ENCODE measurements around the gene IDUA.
"Not testable (repeated sequence)": the region's sequence is repeated elsewhere in the genome, so short reads cannot be mapped to it uniquely, and the experiment has no call there.

Gene IDUA

DNA sequence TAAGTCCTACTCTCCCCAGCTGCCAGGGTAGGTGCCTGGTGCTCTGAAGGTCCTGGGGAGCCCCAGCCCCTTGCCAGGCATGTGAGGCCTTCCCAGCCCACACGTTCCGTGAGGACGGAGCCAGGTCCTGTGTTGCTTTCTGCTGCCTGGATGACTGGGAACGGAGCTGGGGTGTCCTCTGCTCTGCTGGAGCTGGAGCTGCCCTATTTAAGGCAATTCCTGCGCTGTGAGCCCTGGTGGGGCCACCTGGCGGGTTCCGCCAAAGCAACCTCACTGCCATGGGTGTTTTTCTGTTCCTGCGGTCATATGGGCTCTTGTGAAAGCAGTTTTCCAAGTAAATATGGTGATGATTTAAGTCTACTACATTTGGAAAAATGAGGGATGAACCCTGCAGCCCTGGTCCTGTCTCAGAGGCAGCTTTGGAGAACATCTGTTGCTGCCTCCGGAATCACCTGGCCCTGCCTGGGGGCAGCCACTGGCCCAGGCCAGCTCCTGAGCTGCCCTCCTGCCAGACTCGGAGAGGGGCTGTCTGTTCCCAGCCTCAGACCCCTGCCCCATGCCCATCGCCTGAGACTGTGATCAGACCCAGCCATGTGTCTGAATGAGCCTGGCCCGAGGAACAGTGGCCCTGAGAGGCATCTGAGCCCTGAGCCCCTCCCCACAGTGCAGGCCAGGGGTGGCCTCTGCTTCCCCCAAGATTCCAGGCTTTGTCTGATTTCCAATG lies 57.8 kb downstream of the IDUA start:
- TF ChIP-seq, protein P1, sequence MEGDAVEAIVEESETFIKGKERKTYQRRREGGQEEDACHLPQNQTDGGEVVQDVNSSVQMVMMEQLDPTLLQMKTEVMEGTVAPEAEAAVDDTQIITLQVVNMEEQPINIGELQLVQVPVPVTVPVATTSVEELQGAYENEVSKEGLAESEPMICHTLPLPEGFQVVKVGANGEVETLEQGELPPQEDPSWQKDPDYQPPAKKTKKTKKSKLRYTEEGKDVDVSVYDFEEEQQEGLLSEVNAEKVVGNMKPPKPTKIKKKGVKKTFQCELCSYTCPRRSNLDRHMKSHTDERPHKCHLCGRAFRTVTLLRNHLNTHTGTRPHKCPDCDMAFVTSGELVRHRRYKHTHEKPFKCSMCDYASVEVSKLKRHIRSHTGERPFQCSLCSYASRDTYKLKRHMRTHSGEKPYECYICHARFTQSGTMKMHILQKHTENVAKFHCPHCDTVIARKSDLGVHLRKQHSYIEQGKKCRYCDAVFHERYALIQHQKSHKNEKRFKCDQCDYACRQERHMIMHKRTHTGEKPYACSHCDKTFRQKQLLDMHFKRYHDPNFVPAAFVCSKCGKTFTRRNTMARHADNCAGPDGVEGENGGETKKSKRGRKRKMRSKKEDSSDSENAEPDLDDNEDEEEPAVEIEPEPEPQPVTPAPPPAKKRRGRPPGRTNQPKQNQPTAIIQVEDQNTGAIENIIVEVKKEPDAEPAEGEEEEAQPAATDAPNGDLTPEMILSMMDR (IDR thresholded peaks at IDR 0.05; ENCODE audit: extremely low read depth, missing control alignments) = no peak
- no peak for DNase-seq (ENCODE audit: low spot score)

DNA sequence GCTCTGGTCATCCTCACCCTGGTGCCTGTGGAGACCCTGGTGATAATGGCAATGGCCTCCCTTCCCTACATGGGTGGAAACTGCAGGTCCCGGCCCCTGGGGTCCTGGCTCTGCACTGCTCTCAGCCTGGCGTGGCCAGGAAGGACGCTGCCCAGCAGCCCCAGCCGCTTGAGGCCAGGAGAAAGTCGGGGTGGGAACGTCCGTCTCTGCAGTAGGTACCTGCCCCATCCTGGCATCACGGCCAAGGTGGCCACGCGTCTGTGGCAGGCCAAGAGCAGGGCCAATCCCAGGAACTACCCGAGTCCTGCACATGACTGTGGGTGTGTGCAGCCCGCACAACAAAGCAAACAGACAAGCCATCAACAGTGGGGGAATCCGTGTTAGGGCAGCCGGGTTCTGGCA lies 58.4 kb downstream of the IDUA start:
- no peak for DNase-seq (ENCODE audit: low spot score)
- TF ChIP-seq, protein P1 (IDR thresholded peaks at IDR 0.05; ENCODE audit: extremely low read depth, missing control alignments) = no peak

DNA sequence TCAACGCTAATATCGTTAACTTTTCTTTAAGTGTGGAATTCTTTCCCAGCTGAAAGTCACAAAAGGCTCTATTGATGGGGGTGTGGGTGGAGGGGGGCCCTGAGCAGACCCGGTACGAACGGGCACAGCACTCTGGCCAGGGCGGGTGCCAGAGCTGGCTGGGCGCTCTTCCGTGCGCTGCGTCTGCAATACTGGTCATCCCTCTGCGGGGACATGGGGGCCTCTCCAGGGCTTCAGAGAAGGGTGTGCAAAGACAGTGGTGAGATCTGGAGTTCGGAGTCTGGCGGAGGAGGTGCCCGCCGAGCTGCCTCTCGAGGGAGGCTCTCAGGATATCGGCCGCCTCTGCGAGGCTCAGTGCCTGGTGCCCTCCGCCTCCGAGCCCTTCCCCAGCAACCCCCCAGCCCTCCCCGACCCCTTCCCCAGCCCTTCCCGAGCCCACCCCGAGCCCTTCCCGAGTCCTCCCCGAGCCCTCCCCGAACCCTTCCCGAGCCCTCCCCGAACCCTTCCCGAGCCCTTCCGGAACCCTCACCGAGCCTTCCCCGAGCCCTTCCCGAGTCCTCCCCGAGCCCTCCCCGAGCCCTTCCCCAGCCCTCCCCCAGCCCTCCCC lies 58.9 kb downstream of the IDUA start:
- TF ChIP-seq, protein P1 (IDR thresholded peaks at IDR 0.05; ENCODE audit: extremely low read depth, missing control alignments) = no peak
- no peak for DNase-seq (ENCODE audit: low spot score)

DNA sequence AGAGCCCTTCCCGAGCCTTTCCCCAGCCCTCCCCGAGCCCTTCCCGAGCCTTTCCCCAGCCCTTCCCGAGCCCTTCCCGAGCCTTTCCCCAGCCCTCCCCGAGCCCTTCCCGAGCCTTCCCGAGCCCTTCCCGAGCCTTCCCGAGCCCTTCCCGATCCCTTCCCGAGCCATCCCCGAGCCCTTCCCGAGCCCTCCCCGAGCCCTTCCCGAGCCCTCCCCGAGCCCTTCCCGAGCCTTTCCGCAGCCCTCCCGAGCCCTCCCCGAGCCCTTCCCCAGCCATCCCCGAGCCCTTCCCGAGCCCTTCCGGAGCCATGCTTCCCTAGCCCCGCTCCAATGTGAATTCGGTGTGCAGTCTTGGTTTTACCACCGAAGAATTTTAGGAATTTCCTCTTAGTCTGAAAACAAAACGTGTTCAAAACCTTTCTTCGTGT lies 59.8 kb downstream of the IDUA start:
- not testable (repeated sequence) for DNase-seq (ENCODE audit: low spot score)

DNA sequence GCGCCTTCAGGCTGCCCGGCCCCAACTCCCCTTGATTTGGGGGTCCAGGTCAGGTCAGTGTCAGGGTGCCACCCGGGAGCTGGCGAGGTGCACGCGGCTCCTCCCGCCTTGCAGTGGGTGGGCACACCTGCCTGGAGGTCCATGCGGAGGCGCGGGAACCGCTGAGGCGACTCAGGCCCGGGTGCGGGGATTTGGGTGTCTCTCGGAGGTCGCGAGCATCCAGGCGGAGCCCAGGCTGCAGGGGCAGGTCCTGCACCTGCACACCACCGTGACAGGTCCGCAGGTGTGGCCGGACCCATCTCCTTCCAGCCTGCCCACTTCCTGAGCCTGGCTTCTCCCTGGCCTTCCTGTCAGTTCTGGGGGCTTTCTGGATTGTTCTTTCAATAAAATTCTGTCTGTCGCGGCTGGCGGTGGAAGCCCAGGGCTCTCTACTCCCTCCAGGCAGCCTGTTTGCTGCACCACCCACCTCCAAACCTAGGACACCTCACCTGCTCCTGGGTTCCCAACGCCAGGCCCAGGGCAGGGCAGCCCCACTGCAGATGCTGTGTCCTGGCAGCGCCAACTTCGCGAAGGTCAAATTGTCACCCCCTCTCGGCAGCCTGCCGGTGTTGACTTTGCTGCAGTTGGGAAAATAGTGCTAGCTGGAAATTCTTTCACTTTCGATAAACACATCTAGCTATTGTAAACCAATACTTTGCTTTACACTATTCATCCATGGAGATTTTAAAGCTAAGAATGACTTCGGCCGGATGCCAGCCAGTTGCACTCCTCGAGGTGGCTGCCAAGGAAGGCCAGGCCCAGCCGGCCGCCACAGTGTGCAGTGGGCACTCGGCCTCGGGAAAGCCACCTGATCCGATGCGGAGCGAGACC lies 60.5 kb downstream of the IDUA start:
- TF ChIP-seq, protein P1 (IDR thresholded peaks at IDR 0.05; ENCODE audit: extremely low read depth, missing control alignments) = no peak
- no peak for DNase-seq (ENCODE audit: low spot score)

DNA sequence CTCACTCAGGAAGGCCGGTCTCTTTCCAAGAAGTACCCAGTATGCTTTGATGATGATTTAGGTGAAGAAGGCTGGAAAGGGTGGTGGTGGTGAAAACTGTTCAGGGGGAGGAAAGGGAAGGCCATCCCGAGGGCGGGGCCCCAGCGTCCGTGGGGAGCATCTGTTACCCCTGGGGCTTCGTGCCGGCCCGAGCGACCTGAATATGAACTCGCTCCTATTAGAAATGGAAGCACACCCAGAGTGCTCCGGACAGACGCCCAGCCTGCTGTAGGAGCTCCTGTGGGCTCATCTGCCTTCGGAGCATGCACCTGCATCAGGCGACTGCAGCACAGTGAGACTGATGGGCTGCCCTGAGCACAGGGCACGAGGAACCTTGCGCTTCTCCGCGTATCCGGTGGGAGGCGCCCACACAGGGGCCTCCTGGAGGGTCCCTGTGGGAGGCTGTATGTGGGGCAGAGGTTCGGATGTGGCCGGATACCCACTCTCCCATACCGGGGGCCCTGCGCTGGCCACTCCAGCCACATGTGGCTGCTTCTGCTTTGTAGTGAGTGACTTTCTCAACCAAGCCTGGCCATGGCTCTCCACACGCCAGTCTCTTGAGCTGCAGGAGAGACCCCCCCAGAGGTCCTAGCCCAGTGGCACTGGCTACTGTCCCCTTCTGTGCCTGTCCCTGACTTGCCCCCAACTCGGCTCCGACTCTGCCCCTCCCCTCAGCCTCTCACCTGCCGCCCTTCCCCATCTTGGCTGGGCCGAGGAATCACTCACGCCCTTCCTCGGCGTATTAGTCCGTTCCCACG lies 61.3 kb downstream of the IDUA start:
- no peak for DNase-seq (ENCODE audit: low spot score)
- TF ChIP-seq, protein P1 (IDR thresholded peaks at IDR 0.05; ENCODE audit: extremely low read depth, missing control alignments) = no peak

DNA sequence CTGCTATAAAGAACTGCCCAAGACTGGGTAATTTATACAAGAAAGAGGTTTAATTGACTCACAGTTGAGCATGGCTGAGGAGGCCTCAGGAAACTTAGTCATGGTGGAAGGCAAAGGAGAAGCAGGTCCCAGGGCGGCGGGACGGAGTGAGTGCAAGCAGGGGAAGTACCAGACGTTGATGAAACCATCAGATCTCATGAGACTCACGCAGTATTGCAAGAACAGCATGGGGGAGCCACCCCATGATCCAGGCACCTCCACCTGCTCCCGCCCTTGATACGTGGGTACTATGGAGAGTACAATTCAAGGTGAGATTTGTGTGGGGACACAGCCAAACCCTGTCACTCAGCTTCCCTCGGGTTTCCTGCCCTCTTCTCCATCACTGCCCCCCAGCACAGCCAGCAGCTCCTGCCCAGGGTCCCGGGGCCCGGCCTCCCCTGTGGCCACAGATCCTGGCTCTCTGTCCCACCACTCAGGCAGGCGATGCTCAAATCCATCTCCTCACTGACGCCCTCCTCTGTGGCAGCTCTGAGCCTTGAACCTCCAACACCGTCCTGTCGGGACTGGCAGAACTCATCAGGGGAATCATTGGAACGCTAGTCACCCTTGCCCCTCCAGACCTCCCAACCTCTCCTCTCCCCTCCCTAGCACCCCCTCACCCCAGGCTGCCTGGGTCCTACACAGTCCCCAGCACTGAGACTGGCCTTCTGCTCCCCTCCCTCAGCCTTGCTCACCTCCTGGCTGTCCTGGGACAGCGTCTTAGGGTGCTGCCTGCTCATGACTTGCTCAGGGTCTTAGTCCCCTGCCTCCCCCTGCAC lies 62.1 kb downstream of the IDUA start:
- TF ChIP-seq, protein P1 (IDR thresholded peaks at IDR 0.05; ENCODE audit: extremely low read depth, missing control alignments) = no peak
- DNase-seq (ENCODE audit: low spot score) = no peak
